Inferior parietal cortex (tissue), 1 donor: ENCODE results near the gene GAS2L3.
A peak's percentile ranks its signal among the peaks of the same experiment; 100 is the strongest.

Experiments used
- DNase-seq: peaks from one replicate; pipeline ENCODE4 v3.0.0-alpha.2; 2016; ENCODE audit errors: extremely low spot score

GAS2L3 gene

GRCh38 chr12:100661300-100661951 lies 87.9 kb downstream of the GAS2L3 start:
- DNase-seq: no peak

- DNase-seq: no peak
Measured at GRCh38 chr12:100666588-100666987, 93.1 kb downstream of the GAS2L3 start.

DNA sequence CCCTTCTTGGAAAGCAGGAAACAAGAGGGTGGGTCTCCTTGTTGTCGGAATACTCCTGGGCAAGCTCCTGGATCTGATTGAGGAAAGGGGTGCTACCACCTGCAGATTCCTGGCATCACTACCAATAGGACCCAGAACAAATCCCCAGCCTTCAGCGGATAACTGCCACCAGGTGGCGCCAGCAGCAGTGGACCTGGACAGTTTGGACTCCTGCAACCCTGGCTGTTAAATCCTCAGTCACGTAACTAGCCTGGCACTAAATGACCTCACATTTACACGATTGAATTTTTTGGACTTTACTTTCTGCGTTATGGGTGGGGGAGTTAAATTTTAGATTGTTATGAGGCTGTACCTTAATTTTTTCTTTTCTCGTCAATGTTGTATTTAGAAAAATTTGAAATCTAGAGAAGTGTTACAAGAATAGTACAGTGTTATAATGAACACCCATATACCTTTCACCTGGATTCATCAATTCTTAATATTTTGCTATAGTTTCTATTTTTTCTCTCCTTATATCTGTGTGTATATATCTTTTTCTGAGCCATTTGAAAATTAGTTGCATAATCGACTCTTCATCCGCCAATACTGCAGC lies 95.6 kb downstream of the GAS2L3 start:
- peak; percentile 76 for DNase-seq

- DNase-seq: no peak
Measured at GRCh38 chr12:100669922-100670321, 96.4 kb downstream of the GAS2L3 start.

DNA sequence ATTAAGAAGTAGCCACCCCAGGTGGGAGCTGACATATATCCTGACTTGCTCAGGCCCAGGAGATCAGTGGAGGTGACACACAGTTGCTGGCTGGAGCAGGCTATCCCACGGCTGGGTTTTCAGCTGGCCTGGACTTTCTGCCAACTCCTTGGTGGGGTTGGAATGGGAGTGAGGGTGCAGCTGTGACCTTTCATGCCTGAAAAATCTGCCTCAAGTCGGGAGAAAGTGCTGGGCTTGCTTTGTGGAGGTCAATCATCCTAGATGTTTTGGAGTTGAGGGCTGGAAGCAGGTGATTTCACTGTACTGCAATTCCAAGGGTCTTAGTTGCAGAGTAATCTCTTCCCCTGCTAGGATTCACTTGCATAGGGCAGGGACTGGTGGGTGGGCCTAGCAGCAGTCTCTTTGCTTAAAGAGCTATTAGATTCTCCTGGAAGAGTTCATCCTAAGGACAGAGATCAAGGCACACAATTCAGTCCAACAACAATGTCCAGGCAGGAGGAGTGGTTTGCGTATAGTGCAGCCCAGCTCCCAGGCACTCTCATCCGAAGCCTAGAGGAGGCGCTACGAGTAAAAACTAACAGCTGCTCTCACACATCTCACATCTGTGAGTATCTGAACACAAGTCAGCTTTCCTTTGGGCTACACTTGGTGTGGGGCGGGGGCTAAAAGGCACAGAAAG lies 98.1 kb downstream of the GAS2L3 start:
- DNase-seq: no peak

DNA sequence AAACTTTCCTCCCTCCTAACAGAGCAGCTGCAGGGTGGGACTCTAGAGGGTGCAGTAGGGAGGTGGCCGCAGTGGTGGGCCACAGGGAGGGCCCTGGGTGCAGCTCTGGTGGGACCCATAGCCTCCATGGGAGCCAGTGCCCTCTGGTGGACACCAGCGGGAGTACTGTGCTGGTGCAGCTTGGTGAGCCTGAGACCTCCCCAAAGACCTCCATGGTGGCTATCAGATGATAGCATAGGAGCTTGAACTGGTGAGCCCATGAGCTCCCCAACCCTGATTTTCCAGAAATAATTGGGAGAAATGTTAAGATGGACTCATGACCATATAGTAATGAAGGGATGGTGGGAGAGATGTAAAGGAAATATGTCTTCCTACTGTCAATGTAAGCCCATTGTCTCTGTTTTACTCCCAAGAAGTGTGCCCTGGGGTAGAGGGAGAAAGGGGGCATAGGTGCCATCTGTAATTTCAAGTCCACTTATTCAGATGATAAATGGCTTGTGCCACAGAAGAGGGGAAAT lies 98.7 kb downstream of the GAS2L3 start:
- no peak for DNase-seq

DNA sequence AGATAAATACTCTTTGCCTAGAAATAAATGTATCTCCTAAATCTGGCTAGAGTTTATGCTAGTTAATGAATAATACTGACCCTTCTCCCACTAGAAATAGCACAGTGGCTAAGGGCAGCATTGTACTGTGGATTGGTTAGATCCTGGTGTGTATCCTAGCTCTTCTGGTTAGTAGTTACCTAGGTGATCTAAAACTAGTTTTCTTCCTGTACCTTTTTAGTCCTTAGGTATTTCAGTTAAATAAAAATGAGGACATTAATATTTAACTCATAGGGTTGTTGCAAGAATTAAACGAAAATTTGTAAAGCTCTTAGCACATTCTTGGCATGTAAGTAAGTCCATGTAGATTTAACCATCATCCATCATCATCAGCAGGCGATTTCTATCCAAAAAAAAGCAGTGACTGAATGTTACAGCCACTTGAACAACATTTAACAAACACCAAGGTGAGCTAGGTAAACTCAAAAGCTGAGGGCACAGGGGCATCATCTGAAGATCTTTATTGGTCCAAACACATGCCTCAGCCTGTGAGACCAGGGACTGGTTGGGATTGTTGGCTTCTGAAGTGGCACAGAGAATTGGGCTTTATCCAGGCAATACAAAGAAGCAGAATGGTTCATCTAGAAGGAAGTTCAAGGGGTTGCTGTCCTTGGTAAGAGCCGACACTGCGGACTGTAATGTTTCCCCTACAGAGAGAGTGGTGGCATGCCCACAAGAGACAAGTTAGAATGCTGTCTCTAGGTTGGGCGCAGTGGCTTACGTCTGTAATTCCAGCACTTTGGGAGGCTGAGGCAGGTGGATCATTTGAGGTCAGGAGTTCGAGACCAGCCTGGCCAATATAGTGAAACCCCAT lies 100.8 kb downstream of the GAS2L3 start:
- no peak for DNase-seq
